ENCODE measurements around the gene PDE8A.

- TF ChIP-seq CTCF (IDR thresholded peaks at IDR 0.05), result no peak
- no peak for TF ChIP-seq POLR2A (IDR thresholded peaks at IDR 0.05)
- no peak for TF ChIP-seq POLR2AphosphoS5 (IDR thresholded peaks at IDR 0.05)
Observed at GRCh38 chr15:85124173-85124572, 142.5 kb downstream of the PDE8A start.

Measured in breast epithelium (tissue), 3 donors.